ENCODE measurements around the gene TCF4. TPM values are rescaled to one million over a fixed set of nuclear protein-coding genes. Genes with fewer than 3 reads are reported as not detected.

Gene TCF4
- polyA plus RNA-seq, 4 donors = 66.7 to 96.7 (median 70.7) TPM

GRCh38 chr18:55449412-55450140 lies 138.4 kb downstream of the TCF4 start:
- DNase-seq (ENCODE audit: low read depth in 4 of 4, low spot score in 3 of 4) = no peak

DNA sequence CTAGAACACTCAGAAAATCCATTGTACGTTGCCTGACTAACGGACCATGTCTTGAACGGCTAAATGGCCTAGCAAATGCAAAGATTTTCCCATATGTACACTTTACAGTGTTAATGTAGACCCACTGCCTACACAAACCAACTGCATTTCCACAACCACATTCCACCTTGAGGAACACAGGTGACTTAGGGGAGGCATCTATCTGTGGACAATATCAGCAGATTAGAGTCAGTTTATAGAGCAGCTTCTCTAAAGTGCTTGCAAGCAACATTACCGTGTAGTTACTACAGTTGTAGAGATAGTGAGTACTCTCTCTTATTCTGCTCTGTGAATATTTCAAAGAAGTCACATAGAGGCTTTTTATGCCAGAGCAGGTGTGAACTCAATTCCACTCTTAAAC lies 139.6 kb downstream of the TCF4 start:
- DNase-seq (ENCODE audit: low read depth in 4 of 4, low spot score in 3 of 4) = no peak

GRCh38 chr18:55447672-55448018 lies 140.3 kb downstream of the TCF4 start:
- no peak for DNase-seq (ENCODE audit: low read depth in 4 of 4, low spot score in 3 of 4)

GRCh38 chr18:55446996-55447671 lies 140.9 kb downstream of the TCF4 start:
- DNase-seq (ENCODE audit: low read depth in 4 of 4, low spot score in 3 of 4) = no peak

DNA sequence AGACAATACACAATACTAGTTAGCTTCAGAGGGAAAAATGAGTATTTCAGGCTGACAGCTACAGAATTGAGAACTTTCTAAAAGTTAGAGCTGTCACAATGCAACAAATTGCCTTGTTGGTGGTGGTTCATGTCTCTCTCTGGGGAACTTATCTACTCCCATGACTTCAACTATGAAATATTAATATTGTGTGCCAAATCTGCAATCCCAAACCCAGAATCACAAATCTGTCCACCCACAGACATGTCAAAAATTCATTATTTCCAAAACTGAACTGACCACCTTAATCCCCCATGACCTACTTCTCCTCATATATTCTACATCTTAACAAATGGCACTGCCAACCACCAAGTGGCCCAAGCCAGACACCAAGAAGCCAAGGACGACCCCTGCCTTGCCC lies 143.5 kb downstream of the TCF4 start:
- no peak for DNase-seq (ENCODE audit: low read depth in 4 of 4, low spot score in 3 of 4)

DNA sequence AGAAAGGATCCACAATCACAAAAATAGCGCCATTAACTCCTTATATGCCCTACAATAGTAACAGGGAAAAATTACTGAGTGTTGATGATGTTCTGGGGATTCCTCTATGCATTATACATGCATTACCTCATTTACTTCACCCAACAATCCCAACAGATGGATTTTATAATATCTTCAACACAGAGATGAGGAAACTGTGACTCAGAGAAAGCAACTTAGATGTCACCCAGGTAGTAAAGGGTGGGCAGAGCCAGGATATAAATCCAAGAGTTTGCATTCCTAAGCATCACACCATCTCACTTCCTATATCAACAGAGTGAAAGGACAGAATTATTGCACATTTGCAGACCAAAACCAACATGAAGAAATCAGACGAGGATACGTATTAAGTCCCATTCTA lies 144.2 kb downstream of the TCF4 start:
- no peak for DNase-seq (ENCODE audit: low read depth in 4 of 4, low spot score in 3 of 4)

GRCh38 chr18:55442561-55442960 lies 145.4 kb downstream of the TCF4 start:
- no peak for DNase-seq (ENCODE audit: low read depth in 4 of 4, low spot score in 3 of 4)

GRCh38 chr18:55440988-55441387 lies 147.0 kb downstream of the TCF4 start:
- DNase-seq (ENCODE audit: low read depth in 4 of 4, low spot score in 3 of 4) = no peak

GRCh38 chr18:55439056-55439455 lies 148.9 kb downstream of the TCF4 start:
- no peak for DNase-seq (ENCODE audit: low read depth in 4 of 4, low spot score in 3 of 4)

DNA sequence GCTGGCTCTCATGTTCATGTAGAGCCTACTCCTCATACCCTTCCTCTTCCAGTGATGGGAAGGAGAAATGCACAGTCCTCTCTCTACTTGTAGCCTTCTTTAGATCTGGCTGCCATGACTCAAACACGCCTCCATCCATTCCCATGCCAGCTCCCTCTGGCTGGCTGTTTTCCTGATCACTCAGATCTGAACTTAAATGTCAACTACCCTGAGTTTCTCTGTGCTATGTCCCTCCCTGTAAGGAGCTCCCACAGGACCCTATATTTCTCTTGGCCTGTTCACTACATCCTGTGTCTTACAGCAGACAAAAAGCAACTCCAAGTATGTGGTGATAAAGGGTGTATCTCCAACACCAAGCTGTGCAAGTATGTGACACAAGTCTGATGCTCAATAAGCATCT lies 152.4 kb downstream of the TCF4 start:
- no peak for DNase-seq (ENCODE audit: low read depth in 4 of 4, low spot score in 3 of 4)

DNA sequence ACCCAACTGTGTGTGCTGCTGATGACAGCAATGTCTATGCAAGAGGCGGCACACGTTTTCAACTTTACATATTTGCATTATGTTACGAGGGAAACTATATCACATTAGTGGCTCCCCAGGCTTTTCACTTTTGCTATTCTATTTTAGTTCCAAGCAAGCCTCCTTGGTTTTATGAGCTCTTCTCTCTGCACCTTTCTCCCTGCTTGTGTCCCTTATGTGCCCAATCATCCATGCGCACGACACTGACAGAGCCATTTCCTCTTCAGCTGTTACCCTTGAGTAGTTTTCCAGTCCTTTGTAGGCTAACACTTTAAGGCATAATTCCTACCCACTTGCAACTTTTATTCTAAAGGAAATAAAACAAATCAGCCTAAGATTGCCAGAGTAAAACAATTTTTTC lies 154.3 kb downstream of the TCF4 start:
- no peak for DNase-seq (ENCODE audit: low read depth in 4 of 4, low spot score in 3 of 4)

DNA sequence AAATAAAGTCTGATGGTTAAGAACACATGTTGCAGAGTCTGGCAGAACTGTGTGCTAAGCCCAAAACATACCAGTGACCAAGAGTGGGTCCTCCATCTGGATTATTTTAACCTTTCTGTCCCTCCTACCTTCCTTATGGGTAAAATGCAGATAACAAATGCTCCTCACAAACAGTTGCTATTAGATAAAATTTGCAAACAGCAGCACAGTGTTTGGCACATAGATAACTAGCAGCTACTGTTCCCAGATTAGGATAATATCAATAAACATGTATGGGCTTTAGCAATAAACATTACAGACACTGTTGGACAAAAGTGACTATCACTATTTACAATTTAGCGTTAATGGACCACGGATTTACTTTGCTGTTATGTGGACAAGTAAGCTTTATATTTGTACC lies 154.9 kb downstream of the TCF4 start:
- no peak for DNase-seq (ENCODE audit: low read depth in 4 of 4, low spot score in 3 of 4)

- DNase-seq (ENCODE audit: low read depth in 4 of 4, low spot score in 3 of 4) = no peak
Observed at GRCh38 chr18:55432307-55433040, 155.5 kb downstream of the TCF4 start.

DNA sequence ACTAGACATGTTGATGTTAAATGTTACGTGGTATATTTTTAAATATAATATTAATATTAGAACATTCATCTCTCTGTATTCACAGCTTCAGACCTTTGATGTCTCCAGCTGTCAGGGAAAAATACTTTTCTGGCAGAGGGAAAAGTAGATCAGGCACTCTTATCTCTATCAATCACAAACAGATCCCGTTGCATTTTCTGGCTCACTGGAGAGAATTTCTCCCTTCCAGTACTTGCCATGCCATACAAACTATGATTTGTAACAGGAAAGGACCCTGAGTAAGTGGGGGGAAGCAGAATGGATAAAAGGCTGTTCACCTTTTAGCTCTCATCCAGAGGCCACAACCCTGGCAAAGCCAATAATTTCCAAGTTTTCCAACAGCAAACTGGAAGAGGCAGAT lies 158.0 kb downstream of the TCF4 start:
- no peak for DNase-seq (ENCODE audit: low read depth in 4 of 4, low spot score in 3 of 4)

DNA sequence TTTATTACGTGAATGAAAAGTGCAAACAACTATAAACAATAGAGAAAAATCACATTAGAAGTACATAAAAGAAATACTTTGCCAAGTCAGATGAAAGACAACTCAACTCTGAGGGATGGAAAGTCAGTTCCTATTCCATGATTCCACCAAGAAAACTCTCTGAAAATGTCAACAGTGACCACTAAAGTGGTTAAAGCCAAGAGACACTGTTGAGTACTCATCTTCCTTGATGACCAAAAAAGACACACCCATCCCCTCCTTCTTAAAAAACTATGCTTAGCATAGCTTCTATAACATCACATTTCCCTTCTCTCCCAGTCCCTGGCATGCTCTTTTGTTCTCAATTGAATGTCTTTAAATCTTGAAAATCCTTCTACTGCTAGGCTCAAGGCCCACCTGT lies 160.0 kb downstream of the TCF4 start:
- no peak for DNase-seq (ENCODE audit: low read depth in 4 of 4, low spot score in 3 of 4)

GRCh38 chr18:55425698-55426097 lies 162.3 kb downstream of the TCF4 start:
- no peak for DNase-seq (ENCODE audit: low read depth in 4 of 4, low spot score in 3 of 4)

GRCh38 chr18:55422456-55423180 lies 165.4 kb downstream of the TCF4 start:
- DNase-seq (ENCODE audit: low read depth in 4 of 4, low spot score in 3 of 4) = no peak

DNA sequence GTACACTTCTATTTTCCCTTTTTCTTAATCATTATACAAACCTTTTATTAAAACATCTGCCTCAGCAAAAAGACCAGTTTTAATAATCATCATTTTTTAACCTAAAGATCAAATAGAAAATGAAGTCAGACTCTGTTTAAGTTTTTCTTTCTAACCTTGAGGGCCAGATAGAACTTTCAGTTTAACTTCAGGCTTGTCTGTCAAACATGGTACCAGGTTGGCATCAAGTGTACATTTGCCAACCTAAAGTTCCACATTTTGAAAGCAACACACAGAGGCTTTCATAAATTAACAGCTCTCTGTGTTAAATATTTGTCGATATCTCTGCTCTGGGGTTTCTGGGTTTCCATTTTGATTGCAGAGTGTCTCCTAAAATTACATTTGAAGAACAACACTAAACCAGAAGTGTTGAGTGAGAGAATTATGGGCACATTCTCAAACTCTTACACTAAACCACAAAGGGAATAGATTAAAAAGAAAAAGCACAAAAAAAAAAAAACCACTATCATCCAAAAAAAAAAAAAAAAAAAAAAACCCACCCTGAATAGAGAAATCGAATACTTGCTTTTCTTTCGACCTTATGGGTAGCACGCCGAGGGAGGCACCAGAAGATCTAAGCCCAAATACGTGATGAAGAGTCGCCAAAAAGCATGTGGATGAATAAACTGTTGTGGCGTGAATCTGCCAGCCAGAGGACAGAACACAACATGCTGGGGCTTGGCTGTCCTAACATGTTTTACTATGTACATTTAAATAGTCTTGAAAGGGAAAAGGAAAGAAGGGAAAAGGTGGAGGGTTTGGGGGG lies 166.2 kb downstream of the TCF4 start:
- no peak for DNase-seq (ENCODE audit: low read depth in 4 of 4, low spot score in 3 of 4)

DNA sequence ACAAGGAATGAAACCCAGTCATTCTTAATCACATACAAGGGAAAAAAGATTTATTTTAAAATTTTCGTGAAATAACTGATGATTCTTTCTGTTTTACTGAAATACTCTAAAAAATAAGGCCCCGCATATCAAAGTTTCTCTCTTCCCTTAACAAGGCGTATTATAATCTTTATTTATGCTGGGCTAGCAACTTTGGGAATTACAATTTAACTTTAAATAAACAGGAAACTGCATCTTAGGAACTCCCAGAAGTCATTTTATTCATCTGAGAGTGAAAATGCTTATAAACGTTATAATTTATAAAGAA lies 166.7 kb downstream of the TCF4 start:
- DNase-seq (ENCODE audit: low read depth in 4 of 4, low spot score in 3 of 4) = no peak

- DNase-seq (ENCODE audit: low read depth in 4 of 4, low spot score in 3 of 4) = no peak
Observed at GRCh38 chr18:55420665-55421307, 167.2 kb downstream of the TCF4 start.

All from left renal pelvis (tissue), 4 donors.